AG08396 (cell line): ENCODE measurements around the gene GTF3A.

ENCODE experiments used
- DNase-seq: peaks from one replicate; pipeline ENCODE4 v3.0.0; 2012; ENCODE audit warnings: low spot score, mixed read lengths

The GTF3A gene

GRCh38 chr13:27405546-27406134, 18.8 kb upstream of the GTF3A start:
- no peak for DNase-seq

DNA sequence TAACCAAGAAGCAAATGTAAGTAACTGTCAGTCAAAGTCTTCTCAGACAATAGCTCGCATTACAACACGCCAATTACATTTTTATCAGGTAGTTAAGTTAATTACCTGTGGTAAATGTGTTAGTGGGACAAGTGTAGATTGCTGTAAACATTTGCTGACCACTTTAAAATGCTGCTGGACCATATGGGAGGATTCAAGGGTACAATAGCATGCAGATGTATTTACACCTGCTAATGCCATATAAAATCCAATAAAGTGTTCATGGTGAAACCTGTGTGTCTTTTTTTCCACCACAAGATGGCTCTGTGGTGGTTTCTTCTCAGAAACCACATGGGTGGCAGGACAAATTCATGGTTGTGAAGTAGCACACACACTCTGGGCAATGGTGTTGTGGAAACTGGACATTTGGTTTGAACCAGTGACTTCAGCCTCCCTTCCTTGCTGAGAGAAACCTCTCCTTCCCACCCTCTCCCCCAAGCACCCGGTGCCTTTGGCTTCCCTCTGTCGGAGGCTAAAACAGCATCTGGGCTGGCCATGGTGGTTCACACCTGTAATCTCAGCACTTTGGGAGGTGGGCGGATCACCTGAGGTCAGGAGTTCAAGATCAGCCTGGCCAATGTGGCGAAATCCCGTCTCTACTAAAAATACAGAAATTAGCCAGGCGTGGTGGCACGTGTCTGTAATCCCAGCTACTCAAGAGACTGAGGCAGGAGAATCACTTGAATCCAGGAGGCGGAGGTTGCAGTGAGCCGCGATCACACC, 18.1 kb upstream of the GTF3A start:
- peak; percentile 57 for DNase-seq

GRCh38 chr13:27408074-27408473, 16.3 kb upstream of the GTF3A start:
- no peak for DNase-seq

DNA sequence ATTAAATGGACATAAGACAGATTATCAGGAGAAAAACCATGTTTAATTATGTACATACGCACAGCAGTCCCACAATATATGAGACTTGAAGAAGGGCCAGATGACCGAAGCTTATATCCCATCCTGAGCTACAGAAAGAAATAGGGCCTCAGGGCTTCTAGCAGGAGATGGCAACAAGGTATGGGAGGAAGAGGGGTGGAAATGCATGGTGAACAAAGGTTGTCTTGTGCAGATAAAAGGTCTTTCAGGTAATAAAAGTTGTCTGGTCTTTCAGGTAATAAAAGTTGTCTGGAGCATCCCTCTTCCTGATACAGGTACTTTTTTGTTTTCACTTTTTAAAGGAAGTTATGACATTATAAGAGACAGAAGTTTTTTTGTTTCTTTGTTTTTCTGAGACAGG, 15.4 kb upstream of the GTF3A start:
- no peak for DNase-seq

DNA sequence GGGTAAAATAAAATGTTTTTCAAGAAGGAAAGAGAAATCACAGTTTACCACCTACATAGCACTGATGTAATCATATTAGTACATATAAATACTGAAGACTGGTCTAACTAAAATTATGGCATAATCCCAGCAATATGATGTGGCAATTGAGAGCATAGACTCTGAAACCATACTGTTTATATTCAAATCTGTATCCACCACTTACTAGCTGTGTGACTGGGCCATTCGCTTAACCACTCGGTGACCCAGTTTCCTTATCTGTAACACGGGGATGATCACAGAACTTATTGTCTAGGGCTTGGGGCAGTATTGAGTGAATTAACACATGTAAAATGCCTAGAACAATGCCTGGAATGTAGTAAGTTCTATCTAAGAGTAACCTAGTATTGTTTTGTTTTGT, 13.1 kb upstream of the GTF3A start:
- DNase-seq = no peak

DNA sequence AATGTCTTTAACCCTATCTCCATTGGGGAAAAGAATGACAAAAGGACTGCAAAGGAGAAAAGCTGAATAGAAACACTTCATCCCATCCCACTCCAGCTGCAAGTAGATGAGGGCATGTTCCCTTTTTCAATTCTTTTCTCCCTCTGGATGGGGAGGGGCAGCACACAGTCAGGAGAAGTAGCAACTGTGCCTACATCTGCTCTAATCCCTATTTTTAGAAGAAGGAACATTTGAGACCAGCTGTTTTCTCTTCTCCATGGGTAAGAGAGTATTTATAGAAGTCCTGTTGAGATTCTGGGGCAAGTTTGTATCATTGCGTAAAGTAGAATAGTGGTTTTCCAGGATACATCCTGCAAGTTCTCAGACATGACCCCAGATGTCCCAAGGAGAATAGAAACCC, 9.3 kb upstream of the GTF3A start:
- DNase-seq = no peak

DNA sequence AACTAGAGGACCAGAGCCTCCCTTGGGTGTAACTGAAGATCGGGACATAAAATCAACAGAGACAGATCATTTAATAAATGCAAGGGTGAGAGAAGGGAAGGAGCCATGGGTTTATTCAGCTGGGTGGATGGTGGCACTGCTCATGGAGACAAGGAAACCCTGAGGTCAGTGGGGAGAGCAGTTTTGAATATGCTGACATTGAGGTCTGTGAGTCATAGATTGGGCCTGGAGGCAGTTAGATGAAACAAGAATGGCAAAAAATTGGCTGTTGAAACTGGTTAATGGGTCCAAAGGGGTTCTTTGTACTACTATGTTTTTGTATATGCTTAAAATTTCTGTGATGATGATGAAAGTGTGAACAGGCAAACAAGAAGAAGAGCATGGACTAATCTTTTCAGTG, 5.1 kb upstream of the GTF3A start:
- DNase-seq = peak; percentile 27

GRCh38 chr13:27421101-27421871, 3.1 kb upstream of the GTF3A start:
- no peak for DNase-seq

GRCh38 chr13:27423333-27423732, 1.1 kb upstream of the GTF3A start:
- no peak for DNase-seq

DNA sequence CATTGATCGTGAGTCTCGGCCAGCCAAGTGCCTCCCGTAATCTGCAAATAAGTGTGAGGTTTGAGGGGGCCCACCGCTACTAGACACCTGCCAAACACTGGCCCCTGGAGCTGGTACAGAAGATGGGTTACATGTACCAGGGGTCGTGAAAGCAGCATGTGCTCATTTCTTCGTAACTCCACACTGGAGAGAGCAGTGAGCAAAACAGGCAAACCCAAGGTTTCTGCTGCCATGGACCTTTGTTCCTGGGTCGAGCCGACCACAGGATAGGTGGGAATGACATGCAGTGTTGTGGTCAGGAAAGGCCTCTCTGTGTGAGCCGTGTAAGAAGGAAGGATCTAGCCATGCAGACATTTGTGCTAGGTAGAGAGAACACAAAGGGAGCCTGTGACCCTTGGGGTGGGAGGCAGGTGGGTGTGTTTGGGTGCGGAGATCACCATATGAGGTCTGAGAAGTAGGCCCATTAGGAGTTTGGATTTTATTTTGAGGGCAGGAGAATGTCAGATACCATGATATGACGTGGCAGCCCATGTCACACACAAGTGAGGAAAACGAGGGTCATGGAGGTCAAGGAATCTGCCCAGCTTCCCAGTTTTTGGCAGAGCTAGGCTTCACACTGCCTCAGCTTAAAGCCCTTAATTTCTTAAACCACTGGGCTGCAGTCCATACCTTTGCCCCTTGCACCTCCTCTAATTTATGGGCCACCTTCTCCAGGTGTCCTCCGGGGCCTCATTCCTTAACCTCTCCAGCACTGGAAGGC, 919 bp downstream of the GTF3A start:
- DNase-seq = no peak

GRCh38 chr13:27425918-27426630, 1.7 kb downstream of the GTF3A start:
- DNase-seq = peak; percentile 66

- DNase-seq = no peak
These were observed 3.2 kb downstream of the GTF3A start for GRCh38 chr13:27427641-27428040.

- no peak for DNase-seq
These were observed 3.7 kb downstream of the GTF3A start for GRCh38 chr13:27428160-27428559.

DNA sequence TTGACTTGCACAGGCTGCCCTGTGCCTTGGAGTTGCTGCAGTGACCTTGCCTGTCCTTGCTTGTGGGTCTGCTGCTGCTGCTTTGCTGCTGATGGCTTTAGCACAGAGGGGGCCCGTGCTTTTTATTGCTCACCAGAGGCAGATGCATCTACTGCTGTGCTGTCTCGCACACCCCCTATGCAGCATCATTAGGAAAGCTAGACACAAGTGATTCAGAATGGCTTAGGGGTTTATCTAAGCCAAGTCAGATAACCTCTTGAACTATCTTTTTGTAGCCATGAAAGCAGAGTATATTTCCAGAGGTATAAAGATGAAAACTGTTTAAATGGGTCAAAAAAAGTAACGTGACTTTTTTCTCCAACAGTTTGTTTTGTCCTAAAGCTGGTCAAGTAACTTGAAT, 7.8 kb downstream of the GTF3A start:
- DNase-seq = no peak

GRCh38 chr13:27432611-27433210, 8.3 kb downstream of the GTF3A start:
- no peak for DNase-seq

DNA sequence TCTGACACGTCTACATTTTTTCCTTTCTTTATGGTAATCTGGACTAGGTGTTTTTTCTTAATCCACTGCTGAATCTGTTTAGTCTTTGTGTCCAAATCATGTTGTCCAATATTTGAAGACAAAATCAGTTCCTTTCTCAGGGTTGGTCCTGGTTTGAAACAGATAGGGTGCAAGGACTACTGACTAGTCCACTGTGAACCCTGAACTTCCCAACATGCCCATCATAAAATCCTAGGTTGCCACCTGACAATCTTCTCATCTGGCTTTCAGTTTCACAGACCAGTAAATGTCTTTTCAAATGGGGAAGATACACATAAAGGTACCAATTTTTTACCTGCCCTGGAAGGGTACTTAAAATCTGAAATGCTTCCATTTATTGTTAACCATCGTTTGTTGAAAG, 12.7 kb downstream of the GTF3A start:
- no peak for DNase-seq

DNA sequence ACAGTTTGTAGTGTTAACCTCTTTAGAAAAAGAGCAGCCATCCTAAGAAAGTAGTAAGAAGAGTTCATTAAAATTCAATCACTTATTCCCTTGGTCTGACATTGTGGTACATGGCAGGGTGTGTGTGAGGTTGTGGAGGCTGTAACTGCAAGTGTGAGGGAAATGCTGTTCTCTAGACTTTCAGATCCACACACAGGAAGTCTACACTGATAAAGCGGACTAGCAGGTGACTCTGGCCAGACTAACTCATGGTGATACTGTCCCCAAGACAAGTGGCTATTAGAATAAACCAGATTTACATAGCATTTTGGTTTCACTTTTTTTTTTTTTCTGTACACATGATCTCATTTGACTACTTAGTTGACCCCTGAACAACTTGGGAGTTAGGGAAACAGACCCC, 16.0 kb downstream of the GTF3A start:
- no peak for DNase-seq

DNA sequence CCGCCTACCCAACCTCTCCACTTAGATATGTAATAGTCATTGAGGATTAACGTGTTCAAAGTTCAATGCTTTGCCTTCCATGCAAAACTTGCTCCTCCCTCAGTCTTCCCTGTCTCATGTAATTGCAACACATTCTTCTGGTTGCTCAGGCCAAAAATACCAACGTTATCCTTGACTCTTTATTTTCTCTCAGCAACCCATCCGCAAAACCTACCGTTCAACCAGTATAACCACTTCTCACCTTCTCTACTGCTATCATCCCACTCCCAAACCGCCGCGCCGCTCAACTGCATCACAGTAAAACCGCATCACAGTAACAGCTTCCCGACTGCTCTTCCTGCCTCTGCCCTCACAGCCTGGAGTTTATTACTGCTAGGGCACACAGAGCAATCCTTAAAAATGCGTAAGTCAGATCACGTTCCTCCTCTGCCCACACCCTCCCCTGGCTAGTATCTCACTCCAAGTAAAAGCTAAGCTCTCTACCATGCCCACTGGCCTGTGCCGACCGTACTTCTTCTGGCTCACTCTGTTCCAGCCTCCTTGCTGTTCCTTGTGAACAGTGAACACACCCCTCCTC, 17.7 kb downstream of the GTF3A start:
- DNase-seq = no peak

DNA sequence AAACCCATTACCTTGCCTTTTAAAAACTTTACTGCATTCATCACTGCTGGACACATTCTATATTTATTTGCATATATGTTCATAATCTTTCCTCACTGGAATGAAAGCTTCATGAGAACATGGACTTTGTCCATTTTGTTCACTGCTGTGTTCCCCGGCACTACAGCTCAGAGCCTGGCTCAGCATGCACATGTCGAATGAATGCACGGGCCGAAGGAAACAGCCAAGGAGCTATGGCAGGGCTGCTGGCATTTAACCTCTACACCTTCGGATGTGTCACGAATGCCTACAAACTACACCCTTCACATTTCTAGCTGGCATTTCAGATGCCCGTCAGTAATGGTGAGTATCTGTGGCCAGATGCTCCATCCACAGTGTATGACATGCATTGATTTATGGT, 18.4 kb downstream of the GTF3A start:
- no peak for DNase-seq

GRCh38 chr13:27446986-27447583, 22.7 kb downstream of the GTF3A start:
- DNase-seq = no peak

GRCh38 chr13:27448308-27448707, 23.9 kb downstream of the GTF3A start:
- no peak for DNase-seq
